GM12874 (cell line): ENCODE measurements around the gene SLC13A4.

ENCODE experiments used
- CTCF ChIP-seq: IDR thresholded peaks from 2 replicates; pipeline ENCODE4 v1.5.1; 2011; ENCODE audit warnings: low read depth, mild to moderate bottlenecking, control low read depth, low read length, moderate library complexity; ENCODE audit not compliant: insufficient read depth

Gene SLC13A4

GRCh38 chr7:135723411-135723810, 4.6 kb downstream of the SLC13A4 start:
- TF ChIP-seq CTCF, result no peak

- TF ChIP-seq CTCF, result no peak
These were observed 6.7 kb downstream of the SLC13A4 start for GRCh38 chr7:135721198-135721820.

GRCh38 chr7:135719688-135720087, 8.3 kb downstream of the SLC13A4 start:
- TF ChIP-seq CTCF, result no peak

GRCh38 chr7:135718794-135719437, 9.1 kb downstream of the SLC13A4 start:
- no peak for TF ChIP-seq CTCF

GRCh38 chr7:135718219-135718618, 9.8 kb downstream of the SLC13A4 start:
- no peak for TF ChIP-seq CTCF

GRCh38 chr7:135717693-135718092, 10.3 kb downstream of the SLC13A4 start:
- TF ChIP-seq CTCF, result no peak

GRCh38 chr7:135716677-135717238, 11.2 kb downstream of the SLC13A4 start:
- no peak for TF ChIP-seq CTCF
